Measurements from ENCODE around the gene CTIF.

DNA sequence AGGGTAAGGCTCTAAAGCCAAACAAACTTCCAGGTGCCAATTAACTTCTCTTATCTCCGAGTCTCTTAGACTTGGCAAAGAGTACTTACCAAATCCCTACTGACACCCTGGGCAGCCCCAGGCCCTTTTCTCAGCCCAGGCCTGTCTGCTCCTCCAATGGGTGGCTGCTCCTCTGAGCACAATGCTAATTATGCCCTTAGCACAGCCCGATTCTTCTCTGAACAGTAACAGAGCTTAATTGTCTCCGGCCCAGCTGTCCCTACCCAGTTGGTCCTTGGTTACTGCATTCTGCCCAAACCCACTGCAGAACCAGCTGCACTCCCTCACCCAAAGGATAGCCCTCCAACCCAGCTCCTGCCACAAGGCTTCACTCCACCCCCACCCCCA, 301.7 kb downstream of the CTIF start:
- TF ChIP-seq, protein P1, sequence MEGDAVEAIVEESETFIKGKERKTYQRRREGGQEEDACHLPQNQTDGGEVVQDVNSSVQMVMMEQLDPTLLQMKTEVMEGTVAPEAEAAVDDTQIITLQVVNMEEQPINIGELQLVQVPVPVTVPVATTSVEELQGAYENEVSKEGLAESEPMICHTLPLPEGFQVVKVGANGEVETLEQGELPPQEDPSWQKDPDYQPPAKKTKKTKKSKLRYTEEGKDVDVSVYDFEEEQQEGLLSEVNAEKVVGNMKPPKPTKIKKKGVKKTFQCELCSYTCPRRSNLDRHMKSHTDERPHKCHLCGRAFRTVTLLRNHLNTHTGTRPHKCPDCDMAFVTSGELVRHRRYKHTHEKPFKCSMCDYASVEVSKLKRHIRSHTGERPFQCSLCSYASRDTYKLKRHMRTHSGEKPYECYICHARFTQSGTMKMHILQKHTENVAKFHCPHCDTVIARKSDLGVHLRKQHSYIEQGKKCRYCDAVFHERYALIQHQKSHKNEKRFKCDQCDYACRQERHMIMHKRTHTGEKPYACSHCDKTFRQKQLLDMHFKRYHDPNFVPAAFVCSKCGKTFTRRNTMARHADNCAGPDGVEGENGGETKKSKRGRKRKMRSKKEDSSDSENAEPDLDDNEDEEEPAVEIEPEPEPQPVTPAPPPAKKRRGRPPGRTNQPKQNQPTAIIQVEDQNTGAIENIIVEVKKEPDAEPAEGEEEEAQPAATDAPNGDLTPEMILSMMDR (conservative IDR thresholded peaks at IDR 0.05; ENCODE audit: low read depth, low read length), result no peak
- TF ChIP-seq EZH2 (IDR thresholded peaks at IDR 0.05; ENCODE audit: low read length, unreplicated experiment), result no peak
